ENCODE measurements around the gene HEYL.
A peak's percentile ranks its signal among the peaks of the same experiment; 100 is the strongest.

HEYL gene

DNA sequence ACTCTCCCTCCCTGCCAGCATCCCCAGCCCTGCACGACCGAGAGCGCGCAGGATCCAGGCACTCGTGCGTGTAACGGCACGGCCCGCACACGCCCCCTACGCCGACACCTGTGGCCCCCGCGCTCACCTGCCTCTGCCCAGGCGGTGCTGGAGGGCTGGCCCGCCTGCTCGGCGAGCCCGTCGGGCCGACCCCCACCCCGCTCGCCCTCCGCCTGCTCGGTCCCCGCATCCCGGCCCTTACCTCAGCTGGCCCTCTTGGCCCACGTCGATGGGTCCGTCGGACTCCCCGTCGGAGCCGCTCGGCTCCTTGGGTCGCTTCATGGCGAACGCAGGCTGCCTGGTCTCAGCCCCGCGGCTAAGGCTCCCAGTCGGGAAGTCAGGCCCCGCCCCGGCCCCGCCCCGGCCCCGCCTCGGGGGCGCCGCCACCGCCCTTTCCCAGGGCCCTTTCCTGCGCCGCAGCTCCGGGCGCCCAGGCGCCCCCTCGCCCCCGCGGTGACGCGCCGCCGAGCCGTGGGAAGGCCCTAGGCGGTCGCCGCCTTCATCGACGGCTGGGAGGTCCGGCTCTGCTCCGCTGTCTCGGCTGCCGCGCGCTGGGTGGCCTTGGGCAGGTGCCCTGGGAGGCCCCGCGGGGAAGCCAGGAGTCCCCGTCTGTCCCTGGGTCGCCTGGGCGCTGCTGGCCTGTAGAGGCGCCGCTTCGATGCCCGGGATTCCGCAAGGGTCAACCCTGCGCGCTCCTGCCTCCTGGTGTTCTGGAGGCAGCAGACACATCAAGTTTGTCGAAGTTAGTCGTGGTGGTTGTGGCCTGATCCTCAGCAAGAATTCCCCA lies at the start of gene HEYL:
Gene HEYL (minus strand): TSS at position 339 of the 826 bp plus-strand sequence. CDS start 18 bp downstream, at position 321.
- peak; percentile 68 to 76 for DNase-seq (ENCODE audit: low read depth in 2 of 2)

- DNase-seq (ENCODE audit: low read depth in 2 of 2) = no peak
Observed at GRCh38 chr1:39689214-39689613, 49.8 kb upstream of the HEYL start.

GRCh38 chr1:39688706-39689105 lies 49.3 kb upstream of the HEYL start:
- no peak for DNase-seq (ENCODE audit: low read depth in 2 of 2)

DNA sequence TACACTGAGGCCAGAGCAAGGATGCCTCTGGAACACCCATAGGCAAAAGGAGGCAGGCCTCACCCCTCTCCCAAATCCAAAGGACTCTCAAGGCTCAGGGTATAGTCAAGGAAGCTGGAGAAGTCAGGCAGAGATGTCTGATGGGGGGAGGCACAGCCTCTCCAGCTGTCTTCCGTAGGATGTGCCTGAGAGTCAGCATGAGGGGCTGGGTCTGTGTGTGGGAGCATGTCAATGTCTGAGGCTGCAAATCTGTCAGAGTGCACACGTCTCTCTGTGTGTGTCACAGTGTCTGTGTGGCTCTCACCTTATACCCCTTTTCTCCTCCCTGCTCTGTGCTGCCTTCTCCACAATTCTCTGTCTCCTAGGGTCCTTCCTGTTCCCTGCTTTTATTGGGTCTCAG lies 47.8 kb upstream of the HEYL start:
- DNase-seq (ENCODE audit: low read depth in 2 of 2) = no peak

GRCh38 chr1:39685071-39685470 lies 45.6 kb upstream of the HEYL start:
- DNase-seq (ENCODE audit: low read depth in 2 of 2) = no peak

GRCh38 chr1:39684313-39684664 lies 44.8 kb upstream of the HEYL start:
- DNase-seq (ENCODE audit: low read depth in 2 of 2) = no peak

GRCh38 chr1:39683591-39684312 lies 44.3 kb upstream of the HEYL start:
- peak in 1 of 2 donors; percentile 10 for DNase-seq (ENCODE audit: low read depth in 2 of 2)

- no peak for DNase-seq (ENCODE audit: low read depth in 2 of 2)
Observed at GRCh38 chr1:39681999-39682398, 42.6 kb upstream of the HEYL start.

GRCh38 chr1:39681294-39681693 lies 41.9 kb upstream of the HEYL start:
- DNase-seq (ENCODE audit: low read depth in 2 of 2) = no peak

DNA sequence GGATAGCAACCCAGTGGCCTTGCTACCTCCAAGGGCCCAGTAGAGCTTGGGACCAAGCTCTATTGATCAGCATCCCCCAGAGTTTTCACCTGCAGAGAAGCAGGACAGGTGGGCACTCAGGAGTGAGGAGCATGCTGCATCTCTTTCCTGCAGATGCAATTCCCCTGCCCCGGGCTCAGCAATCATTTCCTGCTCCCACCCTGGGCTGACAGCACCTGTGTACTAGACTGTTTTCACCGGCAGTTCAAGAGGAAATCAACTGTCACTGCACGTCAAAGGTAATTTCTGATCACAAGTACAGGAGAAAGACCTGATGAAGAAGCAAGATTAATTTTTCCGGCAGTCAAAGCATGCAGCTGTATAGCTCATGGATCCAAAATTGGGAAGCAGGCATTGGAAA lies 41.3 kb upstream of the HEYL start:
- no peak for DNase-seq (ENCODE audit: low read depth in 2 of 2)

- no peak for DNase-seq (ENCODE audit: low read depth in 2 of 2)
Observed at GRCh38 chr1:39679821-39680220, 40.4 kb upstream of the HEYL start.

- DNase-seq (ENCODE audit: low read depth in 2 of 2) = no peak
Observed at GRCh38 chr1:39678889-39679288, 39.4 kb upstream of the HEYL start.

DNA sequence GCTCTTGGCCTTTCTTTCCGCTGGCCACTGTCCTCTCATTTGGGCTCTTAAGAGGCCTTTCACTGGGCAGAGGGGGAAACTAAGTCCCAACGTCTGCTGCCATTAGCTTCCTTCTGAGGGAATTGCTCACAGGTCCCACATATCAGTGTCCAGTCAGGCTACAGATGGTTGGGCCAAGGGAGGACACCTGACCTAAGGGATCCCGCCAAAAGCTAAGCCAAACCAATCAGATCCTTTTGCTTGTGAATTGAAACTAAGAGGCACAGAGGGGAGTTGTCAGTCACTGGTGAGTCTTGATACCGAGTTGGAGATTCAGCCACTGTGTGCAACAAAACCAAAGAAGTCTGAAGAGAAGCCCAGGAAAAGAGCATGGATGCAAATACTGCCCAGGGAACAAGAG lies 38.2 kb upstream of the HEYL start:
- DNase-seq (ENCODE audit: low read depth in 2 of 2) = no peak

GRCh38 chr1:39676948-39677548 lies 37.6 kb upstream of the HEYL start:
- DNase-seq (ENCODE audit: low read depth in 2 of 2) = no peak

- no peak for DNase-seq (ENCODE audit: low read depth in 2 of 2)
Observed at GRCh38 chr1:39675220-39675619, 35.8 kb upstream of the HEYL start.

DNA sequence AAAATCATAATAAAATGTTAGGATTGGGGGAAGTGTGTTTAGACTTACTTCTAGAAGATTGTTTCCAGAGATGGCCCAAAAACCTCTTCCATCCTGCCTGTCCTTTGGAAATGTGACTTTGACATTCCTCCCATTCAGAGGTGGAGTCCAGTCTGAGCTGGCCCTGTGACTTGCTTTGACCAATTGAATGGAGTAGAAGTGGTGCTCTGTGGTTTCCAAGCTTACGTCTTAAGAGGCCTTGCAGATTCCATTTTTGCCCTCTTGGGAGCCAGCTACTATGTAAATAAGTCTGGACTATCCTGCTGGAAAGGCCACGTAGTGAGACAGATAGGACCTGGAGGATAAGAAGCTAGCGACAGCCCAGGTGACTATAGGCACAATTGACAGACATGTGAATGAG lies 33.8 kb upstream of the HEYL start:
- DNase-seq (ENCODE audit: low read depth in 2 of 2) = no peak

- peak in 1 of 2 donors; percentile 10 for DNase-seq (ENCODE audit: low read depth in 2 of 2)
Observed at GRCh38 chr1:39672551-39672947, 33.1 kb upstream of the HEYL start.

- DNase-seq (ENCODE audit: low read depth in 2 of 2) = peak in 1 of 2 donors; percentile 15
Observed at GRCh38 chr1:39671793-39672550, 32.5 kb upstream of the HEYL start, which contains the start of gene NT5C1A. Gene NT5C1A (minus strand): TSS chr1:39672107. CDS start chr1:39672038, 69 bp downstream.

- DNase-seq (ENCODE audit: low read depth in 2 of 2) = no peak
Observed at GRCh38 chr1:39671433-39671792, 32.0 kb upstream of the HEYL start.

GRCh38 chr1:39670689-39671088 lies 31.2 kb upstream of the HEYL start:
- DNase-seq (ENCODE audit: low read depth in 2 of 2) = no peak

GRCh38 chr1:39668894-39669293 lies 29.5 kb upstream of the HEYL start:
- DNase-seq (ENCODE audit: low read depth in 2 of 2) = no peak

- no peak for DNase-seq (ENCODE audit: low read depth in 2 of 2)
Observed at GRCh38 chr1:39668111-39668510, 28.7 kb upstream of the HEYL start.
